GM12801 (cell line): ENCODE results near the gene UBAC2.

Experiments
- CTCF ChIP-seq: IDR thresholded peaks from one replicate; pipeline ENCODE4 v1.5.1; 2011; ENCODE audit warnings: control low read depth; ENCODE audit not compliant: insufficient read length; ENCODE audit errors: extremely low read depth

Gene UBAC2

GRCh38 chr13:99200432-99201167 lies at the start of gene UBAC2:
UBAC2 (plus strand) TSS chr13:99200854; CDS start chr13:99200909, 55 bp downstream.
- TF ChIP-seq CTCF = no peak

GRCh38 chr13:99151516-99151915 lies 49.1 kb upstream of the UBAC2 start:
- TF ChIP-seq CTCF = no peak

GRCh38 chr13:99153219-99153618 lies 47.4 kb upstream of the UBAC2 start:
- no peak for TF ChIP-seq CTCF

GRCh38 chr13:99154064-99154463 lies 46.6 kb upstream of the UBAC2 start:
- TF ChIP-seq CTCF = no peak

GRCh38 chr13:99155821-99156220 lies 44.8 kb upstream of the UBAC2 start:
- TF ChIP-seq CTCF = no peak

- no peak for TF ChIP-seq CTCF
Measured at GRCh38 chr13:99157046-99157445, 43.6 kb upstream of the UBAC2 start.

- no peak for TF ChIP-seq CTCF
Measured at GRCh38 chr13:99158846-99159245, 41.8 kb upstream of the UBAC2 start.
